H1 (cell line): ENCODE results near the gene UMPS. TPM values are rescaled to one million over a fixed set of nuclear protein-coding genes. Genes with fewer than 3 reads are reported as not detected.

Experiments used
- CTCF ChIP-seq, 3 experiments: IDR thresholded peaks; 1 replicate in 2 of 3; 2 replicates in 1 of 3; pipeline versions ENCODE4 v1.5.1 to v1.6.1; 2011; ENCODE audit warnings: low read length in 3 of 3, mild to moderate bottlenecking in 3 of 3, inconsistent platforms in 2 of 3, low read depth in 1 of 3, moderate library complexity in 1 of 3; ENCODE audit not compliant: insufficient read depth in 1 of 3; ENCODE audit errors: control extremely low read depth in 1 of 3
- MAFK ChIP-seq: IDR thresholded peaks from 2 replicates; pipeline ENCODE4 v1.6.1; 2012; ENCODE audit warnings: low read depth, mild to moderate bottlenecking, improper control_type of control experiment, low read length
- RAD21 ChIP-seq, 2 experiments: IDR thresholded peaks in 1 of 2; conservative IDR thresholded peaks in 1 of 2; 2 replicates each; pipeline ENCODE4 v1.6.1; 2011; ENCODE audit warnings: low read depth in 2 of 2, low read length in 2 of 2, improper control_type of control experiment in 1 of 2, inconsistent platforms in 1 of 2, mild to moderate bottlenecking in 1 of 2, moderate library complexity in 1 of 2
- polyA plus RNA-seq, 7 experiments: library from polyadenylated mRNA; depleted of rRNA in 3 of 7; stranded (reverse) in 5 of 7; unstranded in 2 of 7; fragments of >200 nt in 5 of 7; fragments of 200-250 nt in 2 of 7; gene quantifications; 1 replicate in 5 of 7; 2 replicates in 1 of 7; 4 replicates in 1 of 7; pipeline versions ENCODE4 v1.2.1 to v1.2.3, GENCODE V29; 2011 to 2013; ENCODE audit warnings: missing spikeins in 2 of 7, mixed read lengths in 2 of 7
- total RNA-seq: library from RNA; stranded (reverse); fragmentation: NEBNext Ultra II Directional; extraction: Animal tissue kit (Norgen Biotek cat#: 25700); gene quantifications from 2 replicates; pipeline ENCODE4 v1.2.1, GENCODE V29; 2021

UMPS gene
- total and polyA plus RNA-seq, 2 of the 8 experiments (the other 6 are each of a cell fraction or from before 2014, with no cell fraction given), result 32.8 to 59.0 TPM

- TF ChIP-seq CTCF (IDR thresholded peaks at IDR 0.05; ENCODE audit: control extremely low read depth in 1 of 3, insufficient read depth in 1 of 3, low read depth in 1 of 3, low read length in 3 of 3), result no peak
- TF ChIP-seq MAFK, result no peak
- TF ChIP-seq RAD21 (IDR thresholded peaks at IDR 0.05 in 1 of 2, conservative IDR thresholded peaks at IDR 0.05 in 1 of 2; ENCODE audit: low read depth in 2 of 2, low read length in 2 of 2), result no peak
These were observed 40.8 kb downstream of the UMPS start (continued) for GRCh38 chr3:124771083-124771445.
